ENCODE data around the gene RUNX1.

DNA sequence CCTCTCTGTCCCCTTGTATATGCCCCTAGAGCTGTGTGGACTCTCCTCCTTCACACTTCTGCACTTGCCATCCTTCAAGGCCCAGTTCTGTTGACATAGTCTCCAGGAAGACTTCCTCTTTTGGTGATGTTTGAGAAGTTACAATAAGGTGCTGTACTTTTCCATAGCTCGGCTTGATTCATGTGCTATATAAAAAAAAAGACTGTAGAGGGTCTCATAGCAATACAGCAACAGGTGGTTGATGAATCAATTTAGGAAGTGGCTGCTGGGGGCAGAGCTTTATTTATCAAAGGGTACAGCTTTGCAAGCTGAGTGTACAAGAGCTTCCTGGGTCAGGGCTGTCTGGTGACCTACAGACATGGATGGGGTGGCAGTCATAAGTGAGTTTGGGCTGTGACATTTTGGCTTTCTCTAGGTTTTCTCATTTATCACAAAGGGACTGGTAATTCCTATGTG is 102.7 kb downstream of the RUNX1 start:
- TF ChIP-seq, protein P1, sequence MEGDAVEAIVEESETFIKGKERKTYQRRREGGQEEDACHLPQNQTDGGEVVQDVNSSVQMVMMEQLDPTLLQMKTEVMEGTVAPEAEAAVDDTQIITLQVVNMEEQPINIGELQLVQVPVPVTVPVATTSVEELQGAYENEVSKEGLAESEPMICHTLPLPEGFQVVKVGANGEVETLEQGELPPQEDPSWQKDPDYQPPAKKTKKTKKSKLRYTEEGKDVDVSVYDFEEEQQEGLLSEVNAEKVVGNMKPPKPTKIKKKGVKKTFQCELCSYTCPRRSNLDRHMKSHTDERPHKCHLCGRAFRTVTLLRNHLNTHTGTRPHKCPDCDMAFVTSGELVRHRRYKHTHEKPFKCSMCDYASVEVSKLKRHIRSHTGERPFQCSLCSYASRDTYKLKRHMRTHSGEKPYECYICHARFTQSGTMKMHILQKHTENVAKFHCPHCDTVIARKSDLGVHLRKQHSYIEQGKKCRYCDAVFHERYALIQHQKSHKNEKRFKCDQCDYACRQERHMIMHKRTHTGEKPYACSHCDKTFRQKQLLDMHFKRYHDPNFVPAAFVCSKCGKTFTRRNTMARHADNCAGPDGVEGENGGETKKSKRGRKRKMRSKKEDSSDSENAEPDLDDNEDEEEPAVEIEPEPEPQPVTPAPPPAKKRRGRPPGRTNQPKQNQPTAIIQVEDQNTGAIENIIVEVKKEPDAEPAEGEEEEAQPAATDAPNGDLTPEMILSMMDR (IDR thresholded peaks at IDR 0.05; ENCODE audit: low read depth, low read length): no peak
- no peak for TF ChIP-seq POLR2A (IDR thresholded peaks at IDR 0.05; ENCODE audit: extremely low read depth, insufficient read length)
